Osteoblast (primary cell): Measurements from ENCODE around the gene LY86. TPM values are rescaled to one million over a fixed set of nuclear protein-coding genes. Genes with fewer than 3 reads are reported as not detected.

Experiments used
- DNase-seq: peaks from one replicate; pipeline ENCODE4 v3.0.0; 2011; ENCODE audit warnings: low spot score, mixed read lengths; ENCODE audit not compliant: insufficient read length; ENCODE audit errors: missing footprints
- H2AFZ ChIP-seq: 2 replicates; pipeline ENCODE4 v1.6.0; 2011; ENCODE audit warnings: mild to moderate bottlenecking, low read length
- H3K27ac ChIP-seq: 2 replicates; pipeline ENCODE4 v1.5.1; 2011; ENCODE audit warnings: mild to moderate bottlenecking, low read depth, low read length, moderate library complexity
- H3K27me3 ChIP-seq: 2 replicates; pipeline ENCODE4 v1.6.0; 2012; ENCODE audit warnings: mild to moderate bottlenecking, control low read depth, inconsistent platforms, low read length, moderate library complexity; ENCODE audit not compliant: insufficient read depth
- H3K36me3 ChIP-seq: 2 replicates; pipeline ENCODE4 v1.5.1; 2011; ENCODE audit warnings: mild to moderate bottlenecking, low read length, control low read depth, moderate library complexity; ENCODE audit not compliant: insufficient read depth
- H3K4me1 ChIP-seq: 2 replicates; pipeline ENCODE4 v1.5.1; 2011; ENCODE audit warnings: mild to moderate bottlenecking, low read length, control low read depth, moderate library complexity; ENCODE audit not compliant: insufficient read depth
- H3K4me2 ChIP-seq: 2 replicates; pipeline ENCODE4 v1.6.0; 2011; ENCODE audit warnings: mild to moderate bottlenecking, low read length; ENCODE audit not compliant: insufficient read depth
- H3K4me3 ChIP-seq: fragments of 200-600 bp; sonication (generic); 3 replicates; pipeline ENCODE4 v1.5.1; 2012; ENCODE audit warnings: mild to moderate bottlenecking, low read length, inconsistent platforms; ENCODE audit not compliant: insufficient read depth
- H3K79me2 ChIP-seq: 2 replicates; pipeline ENCODE4 v1.6.0; 2012; ENCODE audit warnings: mild to moderate bottlenecking, low read length, control low read depth, inconsistent platforms; ENCODE audit not compliant: insufficient read depth
- H3K9me3 ChIP-seq: 2 replicates; pipeline ENCODE4 v1.5.1; 2011; ENCODE audit warnings: low read depth, low read length, control low read depth
- H4K20me1 ChIP-seq: 2 replicates; pipeline ENCODE4 v1.6.0; 2012; ENCODE audit warnings: mild to moderate bottlenecking, low read length, control low read depth; ENCODE audit not compliant: insufficient read depth
- total RNA-seq: library from RNA; depleted of rRNA; stranded (reverse); fragments of >200 nt; gene quantifications from 2 replicates; pipeline ENCODE4 v1.2.3, GENCODE V29; 2012
- TF ChIP-seq, protein P1 (sequence below): IDR thresholded peaks from 2 replicates; pipeline ENCODE4 v1.5.1; 2011; ENCODE audit warnings: mild to moderate bottlenecking, low read depth, low read length, moderate library complexity; ENCODE audit errors: extremely low read depth

The LY86 gene
- not detected in 2 replicates for total RNA-seq

DNA sequence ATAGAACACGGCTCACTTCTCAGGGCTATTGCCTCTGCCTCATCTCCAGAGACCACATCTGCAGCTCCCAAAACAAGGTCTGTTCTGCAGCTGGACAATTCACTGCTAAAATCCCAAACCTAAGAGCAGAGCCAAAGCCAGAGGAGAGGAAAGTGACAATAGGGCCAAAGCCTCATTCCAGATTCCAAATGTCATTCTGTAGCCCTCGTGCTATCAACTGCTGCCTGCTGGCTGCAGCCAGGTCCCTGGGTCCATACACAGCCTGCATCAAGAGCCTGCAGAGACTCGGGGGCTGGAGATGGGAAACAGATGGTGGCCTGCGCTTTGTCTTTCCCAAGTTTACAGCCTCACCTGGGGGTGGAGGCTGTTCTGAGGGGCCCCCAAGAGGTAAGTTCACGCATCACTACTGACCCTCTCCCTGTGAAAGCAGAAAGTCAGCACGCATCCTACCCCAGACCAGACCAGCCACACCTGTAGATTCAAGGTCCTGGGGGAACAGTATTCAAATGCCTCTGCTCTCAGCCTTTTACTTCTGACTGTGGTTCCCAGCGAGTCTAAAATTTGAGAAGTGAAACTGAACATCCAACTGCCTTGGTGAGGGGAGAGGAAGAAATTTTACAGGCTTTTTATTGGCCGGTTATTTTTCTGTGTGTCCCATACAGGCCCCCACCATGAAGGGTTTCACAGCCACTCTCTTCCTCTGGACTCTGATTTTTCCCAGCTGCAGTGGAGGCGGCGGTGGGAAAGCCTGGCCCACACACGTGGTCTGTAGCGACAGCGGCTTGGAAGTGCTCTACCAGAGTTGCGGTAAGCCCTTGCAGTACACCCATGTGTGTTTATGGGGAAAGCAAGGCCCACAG, at the start of gene LY86:
LY86 (plus strand) TSS at position 657 of the 860 bp plus-strand sequence; CDS start at position 672, 15 bp downstream.
- H3K4me3 ChIP-seq = no peak within 1 kb of the TSS
- no peaks in the 10 kb centered on the region for H3K9me3 ChIP-seq
- no peak within 1 kb of the TSS for H2AFZ ChIP-seq
- H3K36me3 ChIP-seq = no peaks in the 10 kb centered on the region
- no peak within 1 kb of the TSS for H3K27ac ChIP-seq
- TF ChIP-seq, protein P1, sequence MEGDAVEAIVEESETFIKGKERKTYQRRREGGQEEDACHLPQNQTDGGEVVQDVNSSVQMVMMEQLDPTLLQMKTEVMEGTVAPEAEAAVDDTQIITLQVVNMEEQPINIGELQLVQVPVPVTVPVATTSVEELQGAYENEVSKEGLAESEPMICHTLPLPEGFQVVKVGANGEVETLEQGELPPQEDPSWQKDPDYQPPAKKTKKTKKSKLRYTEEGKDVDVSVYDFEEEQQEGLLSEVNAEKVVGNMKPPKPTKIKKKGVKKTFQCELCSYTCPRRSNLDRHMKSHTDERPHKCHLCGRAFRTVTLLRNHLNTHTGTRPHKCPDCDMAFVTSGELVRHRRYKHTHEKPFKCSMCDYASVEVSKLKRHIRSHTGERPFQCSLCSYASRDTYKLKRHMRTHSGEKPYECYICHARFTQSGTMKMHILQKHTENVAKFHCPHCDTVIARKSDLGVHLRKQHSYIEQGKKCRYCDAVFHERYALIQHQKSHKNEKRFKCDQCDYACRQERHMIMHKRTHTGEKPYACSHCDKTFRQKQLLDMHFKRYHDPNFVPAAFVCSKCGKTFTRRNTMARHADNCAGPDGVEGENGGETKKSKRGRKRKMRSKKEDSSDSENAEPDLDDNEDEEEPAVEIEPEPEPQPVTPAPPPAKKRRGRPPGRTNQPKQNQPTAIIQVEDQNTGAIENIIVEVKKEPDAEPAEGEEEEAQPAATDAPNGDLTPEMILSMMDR = no peak
- H3K4me1 ChIP-seq = no peaks in the 10 kb centered on the region
- no peak for DNase-seq
- H4K20me1 ChIP-seq = no peaks in the 10 kb centered on the region
- H3K4me2 ChIP-seq = no peak within 1 kb of the TSS
- H3K27me3 ChIP-seq = no peaks in the 10 kb centered on the region
- no peaks in the 10 kb centered on the region for H3K79me2 ChIP-seq

DNA sequence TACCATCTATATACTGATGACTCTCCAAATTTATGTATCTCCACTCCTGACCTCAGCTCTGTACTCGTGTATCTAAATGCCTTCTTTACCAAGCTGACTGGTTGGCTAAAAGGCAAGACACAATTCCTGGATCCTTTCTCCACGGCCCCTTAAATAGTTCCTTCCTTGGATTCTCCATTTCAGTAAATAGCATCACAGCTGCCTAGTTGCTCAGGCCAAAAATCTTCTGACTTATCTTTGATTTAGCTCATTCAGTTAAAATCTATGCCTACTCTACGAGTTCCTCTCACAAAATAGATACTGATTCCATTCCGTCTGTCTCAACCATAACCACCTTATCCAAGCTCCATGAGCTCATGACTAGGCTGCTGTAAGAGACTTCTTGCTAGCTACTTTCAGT, 49.5 kb upstream of the LY86 start:
- H3K27me3 ChIP-seq = no peaks in the 10 kb centered on the region
- no peak overlapping the region for H3K4me3 ChIP-seq
- H3K4me1 ChIP-seq = no peaks in the 10 kb centered on the region
- no peaks in the 10 kb centered on the region for H3K79me2 ChIP-seq
- H3K27ac ChIP-seq = no peak overlapping the region
- H3K36me3 ChIP-seq = no peaks in the 10 kb centered on the region
- H3K4me2 ChIP-seq = no peak overlapping the region
- TF ChIP-seq, protein P1 = no peak
- H3K9me3 ChIP-seq = no peaks in the 10 kb centered on the region
- DNase-seq = no peak
- H4K20me1 ChIP-seq = no peaks in the 10 kb centered on the region
- H2AFZ ChIP-seq = no peak overlapping the region

DNA sequence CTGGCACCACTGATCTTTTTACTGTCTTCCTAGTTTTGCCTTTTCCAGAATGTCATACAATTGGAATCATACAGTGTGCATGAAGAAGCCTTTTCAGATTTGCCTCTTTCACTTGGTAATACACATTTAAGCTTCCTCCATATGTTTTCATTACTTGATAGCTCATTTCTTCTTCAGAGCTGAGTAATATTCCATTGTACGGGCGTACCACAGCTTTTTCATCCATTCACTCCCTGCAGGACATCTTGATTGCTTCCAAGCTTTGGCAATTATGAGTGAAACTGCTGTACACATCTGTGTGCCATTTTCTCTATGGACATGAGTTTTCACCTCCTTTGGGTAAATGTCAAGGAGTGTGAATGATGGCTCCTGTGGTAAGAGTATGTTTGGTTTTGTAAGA, 46.2 kb upstream of the LY86 start:
- DNase-seq = no peak
- TF ChIP-seq, protein P1 = no peak
- Histone ChIP-seq H3K27me3 (peaks cover 4% of the 10 kb centered on the region), H3K36me3 (no peaks in the 10 kb centered on the region), H3K4me3 (no peak overlapping the region), H3K9me3 (no peaks in the 10 kb centered on the region), H3K4me1 (no peaks in the 10 kb centered on the region), H3K79me2 (no peaks in the 10 kb centered on the region), H3K4me2 (no peak overlapping the region), H4K20me1 (no peaks in the 10 kb centered on the region), H2AFZ (no peak overlapping the region), H3K27ac (no peak overlapping the region)

DNA sequence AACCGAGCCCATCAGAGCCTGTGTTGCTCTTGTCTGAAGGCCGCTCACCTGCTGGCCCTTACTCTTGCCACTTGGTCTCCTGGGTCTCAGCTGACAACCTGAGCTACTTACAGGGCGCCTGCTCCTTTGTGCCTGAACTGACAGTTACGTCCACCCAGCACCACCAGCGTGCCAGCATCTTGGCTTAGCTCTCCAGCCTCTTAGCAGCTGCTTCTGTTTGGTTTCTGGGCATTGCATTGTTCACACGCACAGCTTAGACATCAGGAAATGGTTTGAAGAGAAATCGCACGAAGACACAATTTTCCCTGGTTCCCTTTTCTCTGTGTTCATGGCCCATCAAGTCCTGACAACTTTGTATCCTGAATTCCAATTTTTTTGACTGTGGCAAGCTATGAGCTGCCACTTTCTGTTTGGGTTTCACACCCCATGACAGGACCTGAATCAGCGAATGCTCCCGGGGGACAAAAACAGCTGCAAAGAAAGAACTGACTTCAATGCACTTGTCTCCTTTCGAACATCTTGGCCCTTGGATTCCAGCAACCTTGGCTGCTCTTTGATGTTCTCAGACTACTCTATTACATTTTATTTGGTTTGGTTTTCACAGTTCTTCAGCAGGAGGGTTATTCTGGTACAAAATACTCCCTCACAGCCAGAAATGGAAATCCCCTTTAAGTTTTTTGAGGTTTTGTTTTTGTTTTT, 45.2 kb upstream of the LY86 start:
- no peak for DNase-seq
- Histone ChIP-seq H4K20me1 (no peaks in the 10 kb centered on the region), H3K4me3 (no peak overlapping the region), H3K27me3 (peaks cover 4% of the 10 kb centered on the region), H3K79me2 (no peaks in the 10 kb centered on the region), H3K27ac (no peak overlapping the region), H3K4me2 (no peak overlapping the region), H3K4me1 (no peaks in the 10 kb centered on the region), H2AFZ (no peak overlapping the region), H3K36me3 (no peaks in the 10 kb centered on the region), H3K9me3 (no peaks in the 10 kb centered on the region)
- TF ChIP-seq, protein P1 = no peak
